ENCODE results near the gene IPO11.

IPO11 gene

GRCh38 chr5:62585751-62586150 is 173.2 kb downstream of the IPO11 start:
- H3K36me3 ChIP-seq = no peaks in the 10 kb centered on the region
- TF ChIP-seq CTCF (IDR thresholded peaks at IDR 0.05; ENCODE audit: low read depth, low read length) = no peak
- H3K27me3 ChIP-seq = no peaks in the 10 kb centered on the region
- DNase-seq = no peak
- no peaks in the 10 kb centered on the region for H3K9me3 ChIP-seq
- peaks cover 8% of the 10 kb centered on the region; the same call in 1 of the 2 replicates for H3K4me1 ChIP-seq
- H3K4me3 ChIP-seq (ENCODE audit: low read depth, low read length) = no peak overlapping the region

- no peak overlapping the region for H3K4me3 ChIP-seq (ENCODE audit: low read depth, low read length)
- H3K4me1 ChIP-seq = peaks cover 8% of the 10 kb centered on the region; the same call in 1 of the 2 replicates
- no peaks in the 10 kb centered on the region for H3K27me3 ChIP-seq
- no peak for TF ChIP-seq CTCF (IDR thresholded peaks at IDR 0.05; ENCODE audit: low read depth, low read length)
- H3K9me3 ChIP-seq = no peaks in the 10 kb centered on the region
- peak; percentile 8 for DNase-seq
- peaks cover 13% of the 10 kb centered on the region for H3K36me3 ChIP-seq
Measured at GRCh38 chr5:62587737-62588136, 175.2 kb downstream of the IPO11 start.

GRCh38 chr5:62588668-62589067 is 176.1 kb downstream of the IPO11 start:
- H3K4me3 ChIP-seq (ENCODE audit: low read depth, low read length) = no peak overlapping the region
- TF ChIP-seq CTCF (IDR thresholded peaks at IDR 0.05; ENCODE audit: low read depth, low read length) = no peak
- peaks cover 13% of the 10 kb centered on the region for H3K36me3 ChIP-seq
- no peak for DNase-seq
- H3K4me1 ChIP-seq = peaks cover 8% of the 10 kb centered on the region; the same call in 1 of the 2 replicates
- H3K27me3 ChIP-seq = no peaks in the 10 kb centered on the region
- H3K9me3 ChIP-seq = no peaks in the 10 kb centered on the region

GRCh38 chr5:62589504-62589903 is 176.9 kb downstream of the IPO11 start:
- no peaks in the 10 kb centered on the region for H3K9me3 ChIP-seq
- H3K27me3 ChIP-seq = no peaks in the 10 kb centered on the region
- no peak overlapping the region for H3K4me3 ChIP-seq (ENCODE audit: low read depth, low read length)
- H3K4me1 ChIP-seq = peaks cover 8% of the 10 kb centered on the region; the same call in 1 of the 2 replicates
- no peak for DNase-seq
- 0 out of 2 replicates have a peak, but pooled peaks have one; percentile 20 for TF ChIP-seq CTCF (IDR thresholded peaks at IDR 0.05; ENCODE audit: low read depth, low read length)
- H3K36me3 ChIP-seq = peaks cover 13% of the 10 kb centered on the region

- H3K4me1 ChIP-seq = peaks cover 3% of the 10 kb centered on the region; the same call in 1 of the 2 replicates
- no peaks in the 10 kb centered on the region for H3K27me3 ChIP-seq
- H3K36me3 ChIP-seq = peaks cover 13% of the 10 kb centered on the region
- DNase-seq = no peak
- no peaks in the 10 kb centered on the region for H3K9me3 ChIP-seq
- no peak overlapping the region for H3K4me3 ChIP-seq (ENCODE audit: low read depth, low read length)
- TF ChIP-seq CTCF (IDR thresholded peaks at IDR 0.05; ENCODE audit: low read depth, low read length) = no peak
Measured at GRCh38 chr5:62590387-62590786, 177.8 kb downstream of the IPO11 start.

- H3K27me3 ChIP-seq = no peaks in the 10 kb centered on the region
- no peak overlapping the region for H3K4me3 ChIP-seq (ENCODE audit: low read depth, low read length)
- no peak for DNase-seq
- no peaks in the 10 kb centered on the region for H3K4me1 ChIP-seq
- peaks cover 13% of the 10 kb centered on the region for H3K36me3 ChIP-seq
- TF ChIP-seq CTCF (IDR thresholded peaks at IDR 0.05; ENCODE audit: low read depth, low read length) = no peak
- H3K9me3 ChIP-seq = no peaks in the 10 kb centered on the region
Measured at GRCh38 chr5:62592558-62592957, 180.0 kb downstream of the IPO11 start.

Measured in BE2C (cell line).